ENCODE measurements around the gene ATP6V0E1.

The ATP6V0E1 gene

DNA sequence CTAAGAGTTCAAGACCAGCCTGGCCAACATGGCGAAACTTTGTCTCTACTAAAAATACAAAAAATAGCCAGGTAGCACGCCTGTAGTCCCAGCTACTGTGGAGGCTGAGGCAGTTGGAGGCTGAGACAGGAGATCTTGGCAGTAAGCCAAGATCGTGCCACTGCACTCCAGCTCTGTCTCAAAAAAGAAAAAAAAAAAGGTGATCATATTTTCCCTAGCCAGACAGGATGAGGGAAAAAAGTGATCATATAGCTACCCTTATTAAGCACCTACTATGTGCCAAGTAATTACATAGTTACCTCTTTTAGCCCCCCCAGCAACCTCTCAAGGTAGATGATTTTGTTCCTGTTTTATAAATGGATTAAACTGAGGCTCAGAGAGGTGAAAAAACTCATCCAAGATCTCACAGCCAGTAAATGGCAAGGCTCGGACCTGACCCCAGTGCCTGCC is 42.5 kb upstream of the ATP6V0E1 start:
- Histone ChIP-seq H3K27ac (replicated peaks) (no peak overlapping the region), H3K27me3 (ENCODE audit: insufficient read depth, poor library complexity, severe bottlenecking) (no peaks in the 10 kb centered on the region), H3K4me3 (replicated peaks; ENCODE audit: insufficient read depth, low read length) (no peak overlapping the region)
- no peak for DNase-seq (ENCODE audit: low read depth in 1 of 2, low spot score in 1 of 2)
- no peak for TF ChIP-seq SPI1 (IDR thresholded peaks at IDR 0.05; ENCODE audit: borderline replicate concordance, low read depth)
- TF ChIP-seq GABPA (IDR thresholded peaks at IDR 0.05; ENCODE audit: low read depth): no peak
- TF ChIP-seq, protein P1, sequence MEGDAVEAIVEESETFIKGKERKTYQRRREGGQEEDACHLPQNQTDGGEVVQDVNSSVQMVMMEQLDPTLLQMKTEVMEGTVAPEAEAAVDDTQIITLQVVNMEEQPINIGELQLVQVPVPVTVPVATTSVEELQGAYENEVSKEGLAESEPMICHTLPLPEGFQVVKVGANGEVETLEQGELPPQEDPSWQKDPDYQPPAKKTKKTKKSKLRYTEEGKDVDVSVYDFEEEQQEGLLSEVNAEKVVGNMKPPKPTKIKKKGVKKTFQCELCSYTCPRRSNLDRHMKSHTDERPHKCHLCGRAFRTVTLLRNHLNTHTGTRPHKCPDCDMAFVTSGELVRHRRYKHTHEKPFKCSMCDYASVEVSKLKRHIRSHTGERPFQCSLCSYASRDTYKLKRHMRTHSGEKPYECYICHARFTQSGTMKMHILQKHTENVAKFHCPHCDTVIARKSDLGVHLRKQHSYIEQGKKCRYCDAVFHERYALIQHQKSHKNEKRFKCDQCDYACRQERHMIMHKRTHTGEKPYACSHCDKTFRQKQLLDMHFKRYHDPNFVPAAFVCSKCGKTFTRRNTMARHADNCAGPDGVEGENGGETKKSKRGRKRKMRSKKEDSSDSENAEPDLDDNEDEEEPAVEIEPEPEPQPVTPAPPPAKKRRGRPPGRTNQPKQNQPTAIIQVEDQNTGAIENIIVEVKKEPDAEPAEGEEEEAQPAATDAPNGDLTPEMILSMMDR (IDR thresholded peaks at IDR 0.05; ENCODE audit: insufficient read depth, low read length): no peak
- TF ChIP-seq, protein P2, sequence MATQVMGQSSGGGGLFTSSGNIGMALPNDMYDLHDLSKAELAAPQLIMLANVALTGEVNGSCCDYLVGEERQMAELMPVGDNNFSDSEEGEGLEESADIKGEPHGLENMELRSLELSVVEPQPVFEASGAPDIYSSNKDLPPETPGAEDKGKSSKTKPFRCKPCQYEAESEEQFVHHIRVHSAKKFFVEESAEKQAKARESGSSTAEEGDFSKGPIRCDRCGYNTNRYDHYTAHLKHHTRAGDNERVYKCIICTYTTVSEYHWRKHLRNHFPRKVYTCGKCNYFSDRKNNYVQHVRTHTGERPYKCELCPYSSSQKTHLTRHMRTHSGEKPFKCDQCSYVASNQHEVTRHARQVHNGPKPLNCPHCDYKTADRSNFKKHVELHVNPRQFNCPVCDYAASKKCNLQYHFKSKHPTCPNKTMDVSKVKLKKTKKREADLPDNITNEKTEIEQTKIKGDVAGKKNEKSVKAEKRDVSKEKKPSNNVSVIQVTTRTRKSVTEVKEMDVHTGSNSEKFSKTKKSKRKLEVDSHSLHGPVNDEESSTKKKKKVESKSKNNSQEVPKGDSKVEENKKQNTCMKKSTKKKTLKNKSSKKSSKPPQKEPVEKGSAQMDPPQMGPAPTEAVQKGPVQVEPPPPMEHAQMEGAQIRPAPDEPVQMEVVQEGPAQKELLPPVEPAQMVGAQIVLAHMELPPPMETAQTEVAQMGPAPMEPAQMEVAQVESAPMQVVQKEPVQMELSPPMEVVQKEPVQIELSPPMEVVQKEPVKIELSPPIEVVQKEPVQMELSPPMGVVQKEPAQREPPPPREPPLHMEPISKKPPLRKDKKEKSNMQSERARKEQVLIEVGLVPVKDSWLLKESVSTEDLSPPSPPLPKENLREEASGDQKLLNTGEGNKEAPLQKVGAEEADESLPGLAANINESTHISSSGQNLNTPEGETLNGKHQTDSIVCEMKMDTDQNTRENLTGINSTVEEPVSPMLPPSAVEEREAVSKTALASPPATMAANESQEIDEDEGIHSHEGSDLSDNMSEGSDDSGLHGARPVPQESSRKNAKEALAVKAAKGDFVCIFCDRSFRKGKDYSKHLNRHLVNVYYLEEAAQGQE (IDR thresholded peaks at IDR 0.05; ENCODE audit: insufficient replicate concordance, low read depth): no peak
- TF ChIP-seq POLR2AphosphoS5 (IDR thresholded peaks at IDR 0.05; ENCODE audit: low read depth): no peak

DNA sequence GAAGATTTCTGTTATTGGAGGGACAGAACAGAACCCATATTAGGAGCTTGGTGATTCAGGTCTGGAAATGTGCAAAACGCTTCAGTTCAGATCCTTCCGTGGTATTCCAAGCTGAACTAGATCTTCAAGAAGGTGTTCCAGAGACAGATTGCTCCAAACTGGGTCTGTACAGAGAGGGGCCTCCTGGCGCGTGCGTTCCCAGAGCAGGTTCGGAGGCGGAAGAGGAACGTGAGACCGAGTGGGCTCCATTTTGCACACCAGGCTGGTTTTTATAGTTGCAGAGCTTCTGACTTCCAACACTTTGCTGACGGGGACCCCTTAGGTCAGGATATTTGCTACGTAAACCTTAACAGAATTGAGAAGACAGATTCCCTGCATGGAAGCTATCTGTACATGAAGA is 41.0 kb upstream of the ATP6V0E1 start:
- no peak overlapping the region for H3K27ac ChIP-seq (replicated peaks)
- no peak overlapping the region for H3K4me3 ChIP-seq (replicated peaks; ENCODE audit: insufficient read depth, low read length)
- no peak for DNase-seq (ENCODE audit: low read depth in 1 of 2, low spot score in 1 of 2)
- TF ChIP-seq, protein P2 (IDR thresholded peaks at IDR 0.05; ENCODE audit: insufficient replicate concordance, low read depth): no peak
- H3K27me3 ChIP-seq (ENCODE audit: insufficient read depth, poor library complexity, severe bottlenecking): no peaks in the 10 kb centered on the region

DNA sequence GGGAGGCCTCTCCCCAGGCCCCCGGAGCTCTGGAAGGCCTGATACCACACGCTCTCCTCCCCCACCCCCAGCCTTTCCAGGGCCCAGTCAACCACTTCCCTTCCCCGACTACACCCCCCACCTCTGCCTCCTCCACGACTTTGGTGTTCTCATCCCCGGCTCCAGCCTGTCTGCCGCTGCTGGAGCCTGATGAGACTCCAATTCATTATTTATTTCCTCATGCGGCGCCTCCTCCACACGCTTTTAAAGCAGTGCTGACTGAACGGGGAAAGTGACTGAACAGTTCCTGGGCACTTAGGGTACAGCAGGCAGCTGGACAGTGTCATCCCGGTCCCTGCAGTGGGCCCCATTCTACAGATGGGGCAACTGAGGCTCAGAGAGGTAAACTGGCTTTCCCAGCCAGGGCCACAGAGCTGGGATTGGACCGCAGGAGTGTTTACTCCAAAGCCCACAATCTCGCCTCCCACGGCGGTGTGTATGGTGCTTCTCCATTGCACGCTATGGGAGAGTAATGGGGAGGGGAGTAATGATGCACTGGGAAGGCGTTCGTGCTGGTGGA is 40.2 kb upstream of the ATP6V0E1 start:
- peak; percentile 60; the same call in 1 of the 2 replicates for TF ChIP-seq SPI1 (IDR thresholded peaks at IDR 0.05; ENCODE audit: borderline replicate concordance, low read depth)
- TF ChIP-seq, protein P1 (IDR thresholded peaks at IDR 0.05; ENCODE audit: insufficient read depth, low read length): no peak
- no peak overlapping the region for H3K4me3 ChIP-seq (replicated peaks; ENCODE audit: insufficient read depth, low read length)
- H3K27me3 ChIP-seq (ENCODE audit: insufficient read depth, poor library complexity, severe bottlenecking): no peaks in the 10 kb centered on the region
- peak in 1 of 2 experiments; percentile 42 for DNase-seq (ENCODE audit: low read depth in 1 of 2, low spot score in 1 of 2)
- H3K27ac ChIP-seq (replicated peaks): no peak overlapping the region

DNA sequence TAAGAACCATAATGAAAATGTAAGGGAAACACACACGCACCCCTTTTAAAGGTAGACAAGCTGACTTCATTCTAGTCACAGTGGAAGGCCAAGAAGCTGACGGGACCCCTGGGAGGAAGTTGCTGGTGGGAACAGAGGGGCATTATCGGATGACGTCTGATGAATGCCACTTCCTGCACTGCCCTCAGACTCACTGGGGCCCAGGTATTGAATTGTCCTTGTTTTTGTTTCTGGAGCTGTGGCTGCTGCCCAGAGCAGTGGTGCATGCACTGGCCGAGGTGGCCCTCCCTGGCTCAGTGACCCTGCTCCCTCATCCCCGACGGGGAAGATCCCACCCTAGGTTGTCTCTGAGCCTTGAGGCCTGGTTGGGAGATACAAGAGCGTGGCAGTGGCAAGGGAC is 39.7 kb upstream of the ATP6V0E1 start:
- Histone ChIP-seq H3K27ac (replicated peaks) (no peak overlapping the region), H3K27me3 (ENCODE audit: insufficient read depth, poor library complexity, severe bottlenecking) (no peaks in the 10 kb centered on the region), H3K4me3 (replicated peaks; ENCODE audit: insufficient read depth, low read length) (no peak overlapping the region)
- no peak for DNase-seq (ENCODE audit: low read depth in 1 of 2, low spot score in 1 of 2)
- no peak for TF ChIP-seq POLR2AphosphoS5 (IDR thresholded peaks at IDR 0.05; ENCODE audit: low read depth)
- TF ChIP-seq GABPA (IDR thresholded peaks at IDR 0.05; ENCODE audit: low read depth): no peak
- no peak for TF ChIP-seq SPI1 (IDR thresholded peaks at IDR 0.05; ENCODE audit: borderline replicate concordance, low read depth)
- TF ChIP-seq, protein P1 (IDR thresholded peaks at IDR 0.05; ENCODE audit: insufficient read depth, low read length): no peak
- TF ChIP-seq, protein P2 (IDR thresholded peaks at IDR 0.05; ENCODE audit: insufficient replicate concordance, low read depth): no peak

Measured in HL-60 (cell line).